Stimulated activated CD8-positive, alpha-beta memory T cell treated with anti-CD3 and anti-CD28 coated beads, Interleukin-15, amount 100 ng/mL, for 24 hours (primary cell): ENCODE results near the gene ZNF581.

Source experiments
- DNase-seq: peaks from one replicate; pipeline ENCODE4 v3.0.0-alpha.2; 2020; ENCODE audit warnings: low read depth

The ZNF581 gene, protein sequence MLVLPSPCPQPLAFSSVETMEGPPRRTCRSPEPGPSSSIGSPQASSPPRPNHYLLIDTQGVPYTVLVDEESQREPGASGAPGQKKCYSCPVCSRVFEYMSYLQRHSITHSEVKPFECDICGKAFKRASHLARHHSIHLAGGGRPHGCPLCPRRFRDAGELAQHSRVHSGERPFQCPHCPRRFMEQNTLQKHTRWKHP

DNA sequence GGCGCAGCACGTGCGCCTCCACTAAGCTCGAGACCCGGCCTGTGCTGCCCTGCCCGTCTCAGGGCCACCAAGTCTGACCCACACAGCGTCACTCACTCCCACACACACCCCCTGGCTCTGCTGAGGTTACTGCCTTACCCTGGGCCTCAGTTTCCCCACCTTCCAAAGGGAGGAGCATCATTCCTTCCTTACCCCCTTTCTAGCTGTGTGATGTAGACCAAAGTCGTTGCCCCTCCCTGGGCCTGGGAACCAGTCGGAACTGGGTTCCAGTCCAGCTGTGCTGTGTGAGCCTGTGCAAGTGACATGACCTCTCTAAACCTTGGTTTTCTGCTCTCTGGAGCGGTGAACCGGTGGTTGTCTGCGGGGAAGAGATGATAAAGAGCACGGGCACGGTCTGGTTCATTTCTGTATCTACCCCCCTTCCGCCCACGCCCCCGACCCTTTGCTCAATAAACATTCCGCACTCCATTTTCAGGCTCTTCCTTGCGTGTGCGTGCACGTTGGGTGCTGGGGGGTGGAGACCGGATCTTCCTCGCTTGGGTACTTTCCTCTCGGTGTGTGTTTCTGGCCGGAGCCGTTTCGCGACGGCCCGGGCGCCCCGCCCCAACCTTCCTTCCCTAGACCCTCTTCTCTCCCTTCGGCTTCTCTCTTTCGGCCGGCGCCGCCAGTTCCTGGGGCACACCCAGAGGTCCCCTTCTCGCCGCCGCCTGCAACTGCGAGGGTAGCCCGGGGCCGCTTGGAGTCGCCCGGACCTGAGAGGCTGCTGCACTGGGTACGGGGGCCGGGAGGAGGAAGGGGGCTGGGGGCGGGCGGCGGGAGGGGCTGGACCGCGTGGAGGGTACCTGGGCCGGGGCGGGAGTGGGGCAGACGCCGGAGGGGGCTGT, at the start of gene ZNF581:
TSS of gene ZNF581 (plus strand) at position 647 of the 884 bp plus-strand sequence. CDS start 923 bp downstream, outside the sequence.
- DNase-seq, result peak; percentile 70

DNA sequence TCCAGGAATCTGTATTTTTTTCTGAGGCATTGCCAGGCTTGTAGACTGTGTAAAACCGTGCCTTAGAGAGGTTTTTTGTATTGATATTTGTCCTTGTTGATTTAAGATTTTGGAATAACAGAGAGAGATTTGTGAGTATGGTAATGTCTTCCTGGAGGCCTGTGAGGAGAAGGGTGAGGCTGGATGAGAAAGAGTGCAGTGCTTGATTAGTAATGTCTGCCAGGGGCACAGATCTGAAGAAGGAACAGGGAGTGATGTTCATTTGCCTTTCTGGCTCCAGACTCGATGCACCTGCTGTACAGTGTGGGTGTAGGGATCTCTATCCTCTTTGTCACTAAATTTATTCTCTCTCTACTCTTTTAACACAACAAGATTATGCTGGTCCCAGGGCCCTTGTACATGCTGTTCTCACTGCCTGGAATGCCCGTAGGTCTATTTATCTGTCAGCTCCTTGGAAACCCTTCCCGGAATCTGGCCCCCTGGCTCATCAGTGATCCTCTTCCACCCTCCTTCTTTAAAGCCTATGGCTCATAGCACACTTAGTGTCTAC, 48.4 kb upstream of the ZNF581 start:
- no peak for DNase-seq

DNA sequence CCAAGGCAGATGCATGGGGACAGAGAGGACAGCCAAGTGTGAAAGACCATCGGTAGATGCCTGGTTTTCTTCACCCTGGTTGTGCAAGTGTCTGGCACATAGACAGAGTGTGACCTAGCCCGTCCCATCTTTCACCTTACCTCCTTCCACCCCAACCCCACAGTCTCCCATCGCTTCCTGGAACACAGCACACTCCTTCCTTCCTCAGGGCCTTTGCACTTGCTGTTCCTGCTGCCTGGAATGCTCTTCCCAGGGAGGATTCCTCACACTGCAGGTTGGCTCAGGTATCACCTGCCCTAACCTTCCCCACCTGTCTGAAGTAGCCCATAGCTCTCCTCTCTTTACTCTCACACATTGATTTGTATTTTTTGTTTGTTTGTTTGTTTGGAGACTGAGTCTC, 47.1 kb upstream of the ZNF581 start:
- DNase-seq, result no peak

DNA sequence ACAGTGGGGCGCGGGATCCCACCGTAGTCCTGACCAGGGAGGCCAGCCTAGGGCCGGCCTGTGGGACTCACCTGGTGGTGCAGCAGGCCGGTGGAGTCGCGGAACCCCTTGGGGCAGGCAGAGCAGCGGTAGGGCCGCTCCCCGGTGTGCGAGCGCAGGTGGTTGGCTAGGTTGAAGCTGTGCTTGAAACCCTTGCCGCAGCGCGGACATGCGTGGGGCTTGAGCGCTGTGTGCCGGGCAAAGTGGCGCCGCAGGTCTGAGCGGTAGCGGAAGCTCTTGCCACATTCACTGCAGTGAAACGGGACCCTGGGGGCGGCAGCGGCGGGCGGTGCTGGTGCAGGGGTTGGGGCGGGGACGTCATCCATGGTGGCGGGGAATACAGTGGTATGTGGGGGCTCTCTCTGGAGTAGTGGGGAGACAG, 45.9 kb upstream of the ZNF581 start:
- no peak for DNase-seq

DNA sequence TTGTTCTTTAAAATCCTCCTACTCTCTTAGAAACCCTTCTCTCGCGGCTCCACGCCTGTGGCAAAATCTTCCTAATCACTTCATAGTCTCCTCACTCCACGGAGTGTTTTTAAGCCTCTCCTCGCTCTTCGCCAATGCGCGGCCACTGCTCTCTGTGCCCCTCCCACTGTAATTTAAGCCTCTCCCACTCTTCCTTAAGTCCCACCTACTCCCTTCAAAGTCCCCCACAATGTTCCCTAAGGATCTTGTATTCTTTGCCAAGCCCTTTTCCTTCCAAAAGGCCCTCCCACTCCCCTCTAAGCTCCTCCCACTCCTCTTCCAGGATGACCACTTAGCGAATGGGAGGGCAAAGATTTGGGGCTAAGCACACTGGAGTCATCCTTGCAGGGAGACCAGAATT, 45.4 kb upstream of the ZNF581 start:
- no peak for DNase-seq

DNA sequence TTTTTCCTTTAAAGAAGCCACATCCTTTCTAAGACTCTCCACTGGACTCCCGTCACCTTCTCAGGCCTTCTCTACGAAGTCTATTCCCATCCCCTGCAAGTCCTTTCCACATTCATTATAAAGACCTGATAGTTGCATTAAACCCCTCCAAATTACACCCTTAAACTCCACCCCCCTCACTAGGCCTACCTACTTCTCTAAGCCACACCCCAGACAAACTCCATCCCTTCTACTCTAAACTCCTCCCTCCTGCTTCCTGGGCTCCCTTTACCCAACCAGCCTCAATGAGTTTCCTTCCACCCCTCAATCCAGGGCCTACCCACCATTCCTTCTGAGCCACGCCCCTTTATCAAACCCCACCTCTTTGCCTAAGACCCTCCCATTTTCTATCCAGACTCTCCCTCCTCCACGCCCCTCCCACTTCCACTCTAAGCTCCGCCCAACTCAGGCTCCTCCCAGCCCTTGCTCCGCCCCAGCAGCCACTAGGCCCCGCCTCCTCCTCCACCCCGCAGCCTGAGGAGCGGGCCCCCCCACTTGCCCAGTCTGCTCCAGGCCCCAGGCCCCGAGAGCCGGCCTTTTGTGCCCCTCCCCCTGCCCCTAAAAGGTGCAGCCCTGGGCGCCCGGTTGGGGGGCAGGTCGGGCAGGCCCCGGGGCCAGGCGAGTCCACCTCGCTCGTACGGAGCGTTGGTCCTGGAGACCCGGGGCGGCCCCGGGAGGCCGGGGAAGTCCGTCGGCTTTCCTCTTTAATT, 44.6 kb upstream of the ZNF581 start:
- peak; percentile 89 for DNase-seq

DNA sequence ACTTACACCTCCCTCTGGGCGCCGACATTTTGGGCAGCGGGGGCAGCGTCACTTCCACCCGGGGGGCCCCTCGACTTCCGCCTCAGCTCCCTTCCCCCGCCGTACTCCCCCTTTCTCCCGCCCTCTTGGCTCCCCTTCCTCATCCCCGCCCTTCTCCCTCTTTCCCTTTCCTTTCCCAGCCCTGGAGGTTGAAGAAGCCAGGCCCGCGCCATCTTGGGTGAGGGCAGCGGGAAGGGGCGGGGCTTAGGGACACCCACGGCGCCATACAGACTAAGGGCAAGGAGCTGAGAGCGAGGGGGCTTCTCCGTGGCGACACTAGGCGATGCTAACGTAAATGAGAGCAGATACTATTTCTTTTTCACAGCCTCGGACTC, 44.0 kb upstream of the ZNF581 start, which contains the start of gene FIZ1:
TSS of gene FIZ1 (minus strand) at position 50 of the 374 bp plus-strand sequence. CDS start 1,652 bp downstream, outside the sequence.
- DNase-seq, result peak; percentile 77

DNA sequence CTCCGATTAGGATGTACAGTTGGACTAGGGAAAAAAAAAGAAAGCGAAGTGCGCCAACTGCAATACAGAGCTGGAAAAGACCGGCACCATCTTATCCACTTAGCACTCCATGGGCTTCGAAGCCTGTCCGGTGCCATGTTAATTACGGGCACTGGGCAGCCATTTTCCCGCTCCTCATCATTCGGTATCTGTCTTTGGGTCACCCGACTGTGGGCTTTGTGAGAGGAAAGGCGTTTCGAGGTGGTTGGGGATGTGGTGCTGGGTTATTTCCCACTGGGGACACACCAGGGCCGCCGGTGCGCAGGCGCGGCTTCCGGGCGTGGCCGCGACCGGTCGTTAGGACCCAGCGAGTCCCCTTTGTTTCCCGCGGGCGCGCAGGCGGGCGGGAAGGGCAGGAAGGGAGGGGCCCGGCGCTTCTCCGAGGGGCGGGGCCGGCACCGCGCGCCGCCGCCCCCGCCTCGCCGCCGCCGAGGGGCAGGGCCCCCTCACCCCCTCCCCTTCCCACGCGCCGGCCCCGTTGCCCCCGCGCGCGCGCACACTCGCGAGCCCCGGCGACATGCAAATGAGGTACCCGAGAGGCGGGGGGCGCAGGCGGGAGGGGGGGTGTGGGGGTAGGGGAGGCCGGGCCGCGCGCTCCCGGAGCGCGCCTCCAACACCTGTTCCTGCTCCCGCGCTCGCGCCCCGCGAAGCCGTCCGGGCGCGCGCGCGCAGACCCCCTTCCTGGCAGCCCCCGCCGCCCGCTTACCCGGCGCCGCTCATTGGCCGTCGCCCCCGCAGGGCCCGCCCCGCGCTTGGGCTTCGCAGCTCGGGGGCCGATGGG, 43.4 kb upstream of the ZNF581 start, which contains the start of gene ZNF524:
TSS of gene ZNF524 (plus strand) at position 447 of the 820 bp plus-strand sequence. CDS start 1,825 bp downstream, outside the sequence.
- peak; percentile 57 for DNase-seq

DNA sequence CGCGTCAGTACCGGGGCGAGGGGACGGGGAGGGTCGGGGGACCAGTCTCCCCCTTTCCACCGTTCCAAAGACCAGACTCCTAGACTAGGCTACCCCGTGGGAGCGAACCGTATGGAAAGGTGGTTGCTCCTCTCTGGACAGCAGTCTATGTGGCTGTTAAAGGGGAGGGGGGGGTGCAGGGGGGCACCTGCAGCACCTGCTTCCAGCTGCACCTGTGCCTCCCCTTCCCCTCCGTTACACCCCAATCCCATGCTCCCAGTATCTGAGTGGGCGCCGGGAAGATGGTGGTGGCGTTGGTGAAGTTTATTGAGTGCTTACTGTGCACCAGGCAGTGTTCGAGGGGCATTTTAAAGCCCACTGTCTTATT, 42.8 kb upstream of the ZNF581 start:
- DNase-seq, result no peak

DNA sequence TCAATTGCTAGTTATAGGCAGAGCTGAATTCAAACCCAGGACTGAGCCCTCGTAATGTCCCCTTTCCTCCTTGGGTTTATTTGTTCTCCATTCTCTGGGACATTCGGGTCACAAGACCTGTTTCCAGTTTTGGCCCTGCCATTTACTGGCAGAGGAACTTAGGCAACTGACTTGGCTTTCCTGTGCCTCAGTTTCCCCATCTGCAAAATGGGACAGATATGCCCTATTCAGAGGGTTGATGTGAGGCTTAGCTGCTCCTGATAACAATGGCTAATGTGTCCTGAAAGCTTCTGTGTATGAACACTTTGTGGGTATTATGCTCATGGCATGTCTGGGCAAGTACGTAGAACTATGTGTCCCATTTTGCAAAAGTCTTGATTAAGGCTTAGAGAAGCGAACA, 42.4 kb upstream of the ZNF581 start:
- no peak for DNase-seq

DNA sequence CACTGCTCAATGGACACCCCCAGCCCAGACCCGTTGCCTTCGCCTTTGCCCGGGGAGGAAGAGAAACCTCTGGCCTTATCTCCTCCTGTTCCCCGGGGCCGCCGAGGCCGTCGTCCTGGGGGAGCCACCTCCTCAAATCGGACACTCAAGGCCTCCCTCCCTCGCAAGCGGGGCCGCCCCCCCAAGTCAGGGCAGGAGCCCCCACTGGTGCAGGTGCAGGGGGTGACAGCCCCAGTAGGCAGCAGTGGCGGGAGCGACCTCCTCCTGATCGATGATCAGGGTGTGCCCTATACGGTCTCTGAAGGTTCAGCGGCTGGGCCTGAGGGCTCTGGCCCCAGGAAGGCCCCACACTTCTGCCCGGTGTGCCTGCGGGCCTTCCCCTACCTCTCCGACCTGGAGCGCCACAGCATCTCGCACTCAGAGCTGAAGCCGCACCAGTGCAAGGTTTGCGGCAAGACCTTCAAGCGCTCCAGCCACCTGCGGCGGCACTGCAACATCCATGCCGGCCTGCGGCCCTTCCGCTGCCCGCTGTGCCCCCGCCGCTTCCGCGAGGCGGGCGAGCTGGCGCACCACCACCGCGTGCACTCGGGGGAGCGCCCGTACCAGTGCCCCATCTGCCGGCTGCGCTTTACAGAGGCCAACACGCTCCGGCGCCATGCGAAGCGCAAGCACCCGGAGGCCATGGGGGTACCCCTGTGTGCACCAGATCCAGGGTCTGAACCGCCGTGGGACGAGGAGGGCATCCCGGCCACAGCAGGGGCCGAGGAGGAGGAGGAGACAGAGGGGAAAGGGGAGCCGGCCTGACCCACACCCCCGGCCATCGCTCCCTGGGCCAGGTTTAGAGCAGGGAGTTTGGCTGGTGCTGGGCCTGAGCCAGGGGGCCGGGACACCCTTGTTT, 41.1 kb upstream of the ZNF581 start:
- DNase-seq, result no peak

DNA sequence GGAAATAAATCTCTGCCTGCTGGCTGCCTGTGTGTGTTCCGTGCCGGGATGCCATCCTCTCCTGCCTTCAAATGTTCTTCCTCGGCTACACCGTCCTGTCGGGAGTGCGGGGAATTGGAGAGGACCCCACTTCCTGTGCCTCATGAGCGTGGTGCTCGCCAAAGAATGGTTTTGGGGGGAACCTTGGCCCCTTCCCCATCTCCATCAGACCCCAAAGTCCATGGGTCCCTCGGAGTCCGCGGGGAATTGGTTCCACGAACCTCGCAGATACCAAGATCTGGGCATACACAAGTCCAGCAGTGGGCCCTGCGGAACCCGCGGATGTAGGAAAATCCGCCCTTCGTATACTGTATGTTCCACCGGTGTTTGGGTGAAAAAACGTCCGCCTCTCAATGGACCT, 40.3 kb upstream of the ZNF581 start:
- DNase-seq, result no peak

DNA sequence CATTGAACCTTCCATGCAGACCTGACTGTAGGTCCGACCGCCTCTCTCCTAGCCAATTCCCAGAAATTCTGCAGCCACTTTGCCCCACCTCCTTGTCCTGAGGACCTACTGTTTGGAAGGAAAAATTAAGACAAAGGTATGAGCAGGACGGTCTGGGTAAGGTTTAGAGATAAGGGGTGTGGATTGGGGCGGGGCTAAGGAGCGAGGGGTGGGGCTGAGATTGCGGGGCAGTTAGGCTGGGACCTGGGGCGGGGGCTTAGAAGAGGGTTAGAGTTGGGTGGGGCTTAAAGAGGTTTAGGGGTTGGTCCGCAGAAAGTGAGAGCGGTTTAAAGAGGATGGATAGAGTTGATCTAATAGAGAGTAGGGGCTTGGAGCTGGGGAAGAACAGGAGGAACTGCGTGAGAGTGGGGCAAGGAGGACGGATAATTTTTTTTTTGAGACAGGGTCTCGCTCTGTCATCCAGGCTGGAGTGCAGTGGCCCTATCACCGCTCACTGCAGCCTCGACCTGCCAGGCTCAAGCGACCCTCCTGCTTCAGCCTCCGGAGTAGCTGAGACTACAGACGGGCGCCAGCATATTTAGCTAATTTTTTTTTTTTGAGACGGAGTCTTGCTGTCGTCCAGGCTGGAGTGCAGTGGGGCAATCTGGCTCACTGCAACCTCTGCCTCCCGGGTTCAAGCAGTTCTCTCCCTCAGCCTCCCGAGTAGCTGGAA, 39.7 kb upstream of the ZNF581 start:
- no peak for DNase-seq

DNA sequence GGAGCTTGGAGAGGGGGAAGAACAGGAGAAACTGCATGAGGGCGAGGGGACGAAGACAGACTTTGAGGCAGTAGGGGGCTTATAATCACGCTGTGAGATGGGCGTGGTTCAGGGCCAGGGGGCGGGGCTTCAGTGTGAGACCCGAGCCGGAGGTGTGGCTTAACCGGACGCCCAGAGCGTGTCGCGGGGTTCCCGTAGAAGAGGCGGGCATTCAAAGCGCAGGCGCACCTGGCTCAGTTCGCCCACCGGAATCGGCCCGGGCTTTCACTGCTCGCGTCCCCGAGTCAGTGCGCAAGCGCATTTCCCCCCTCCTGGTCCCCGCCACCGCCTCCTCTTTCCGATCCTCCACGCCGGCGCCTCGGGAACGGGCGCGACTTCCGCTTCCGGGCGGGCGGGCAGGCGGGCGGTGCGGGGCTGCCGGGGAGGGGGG, 38.2 kb upstream of the ZNF581 start:
- peak; percentile 94 for DNase-seq

DNA sequence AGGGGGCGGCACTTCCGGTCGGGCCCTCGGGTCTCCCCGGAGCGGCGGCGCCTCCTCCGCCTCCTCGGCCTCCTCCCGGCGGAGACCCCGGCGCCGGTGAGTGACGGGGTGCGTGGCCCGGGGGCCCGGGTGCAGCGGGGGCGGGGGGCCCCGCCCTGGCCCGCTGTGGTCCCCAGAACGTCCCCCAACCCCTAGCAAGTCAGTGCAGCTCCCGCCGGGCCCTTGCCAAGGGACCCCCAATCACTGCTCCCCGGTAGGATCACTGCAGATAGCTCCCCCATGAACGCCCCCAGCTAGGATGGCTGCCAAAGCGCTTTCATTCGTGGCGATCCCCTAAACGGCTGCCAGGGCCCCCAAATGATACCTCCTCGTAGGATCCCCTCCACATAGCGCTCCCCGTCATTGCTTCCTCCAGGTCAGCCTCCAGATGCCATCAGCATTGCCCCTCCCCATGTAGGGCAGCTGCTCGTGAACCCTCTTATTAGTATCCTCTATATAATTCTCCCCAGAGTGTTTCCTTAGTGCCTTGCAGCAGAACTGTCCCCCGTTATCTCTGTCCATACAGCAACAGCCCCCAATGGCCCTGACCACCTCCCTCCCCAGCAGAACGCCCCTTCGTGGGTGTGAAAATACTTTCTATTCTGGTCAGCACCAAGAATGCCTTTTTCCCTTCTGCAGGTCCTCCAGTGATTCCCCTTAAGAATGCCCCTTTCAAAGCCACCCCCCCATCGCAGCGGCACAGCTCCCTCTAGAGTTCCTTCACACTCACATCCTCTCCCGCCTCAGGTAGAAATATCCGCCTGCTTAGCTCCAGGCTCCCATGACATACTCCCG, 37.6 kb upstream of the ZNF581 start, which contains the start of gene ZNF865:
TSS of gene ZNF865 (plus strand) at position 11 of the 834 bp plus-strand sequence. CDS start 7,972 bp downstream, outside the sequence.
- DNase-seq, result peak; percentile 35

DNA sequence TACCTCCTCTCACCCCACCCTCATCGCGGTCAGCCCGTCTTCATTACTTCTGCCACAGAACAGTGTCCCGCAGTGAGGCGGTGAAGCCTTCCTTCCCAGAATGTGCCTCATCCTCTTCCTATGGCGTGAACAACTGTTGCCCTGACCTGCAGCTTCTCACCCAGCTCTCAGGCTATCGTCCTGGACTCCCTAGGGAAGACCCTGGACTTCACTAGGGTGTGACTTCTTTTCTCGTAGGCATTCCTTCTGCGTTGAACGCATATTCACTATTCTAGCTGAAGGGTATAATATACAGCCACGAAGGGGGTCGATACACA, 37.0 kb upstream of the ZNF581 start:
- DNase-seq, result no peak

DNA sequence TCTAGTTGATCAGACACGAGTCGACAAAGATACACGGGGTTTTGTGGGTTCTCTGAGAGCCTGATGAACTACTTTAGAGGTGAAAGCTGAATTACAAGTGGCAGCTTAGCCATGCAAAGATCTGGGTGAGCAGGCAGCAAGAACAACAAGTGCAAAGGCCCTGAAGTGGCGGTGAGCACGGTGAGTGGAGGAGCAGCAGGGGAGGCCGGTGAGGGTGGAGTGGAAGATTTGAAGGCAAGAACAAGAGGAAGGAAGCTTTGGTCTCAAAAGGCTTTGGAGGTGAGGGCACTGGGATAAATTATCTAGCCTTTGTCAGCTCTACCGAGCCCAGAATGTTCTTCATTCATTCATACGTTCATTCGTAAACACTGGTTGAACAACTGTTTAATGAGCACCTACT, 36.6 kb upstream of the ZNF581 start:
- no peak for DNase-seq

DNA sequence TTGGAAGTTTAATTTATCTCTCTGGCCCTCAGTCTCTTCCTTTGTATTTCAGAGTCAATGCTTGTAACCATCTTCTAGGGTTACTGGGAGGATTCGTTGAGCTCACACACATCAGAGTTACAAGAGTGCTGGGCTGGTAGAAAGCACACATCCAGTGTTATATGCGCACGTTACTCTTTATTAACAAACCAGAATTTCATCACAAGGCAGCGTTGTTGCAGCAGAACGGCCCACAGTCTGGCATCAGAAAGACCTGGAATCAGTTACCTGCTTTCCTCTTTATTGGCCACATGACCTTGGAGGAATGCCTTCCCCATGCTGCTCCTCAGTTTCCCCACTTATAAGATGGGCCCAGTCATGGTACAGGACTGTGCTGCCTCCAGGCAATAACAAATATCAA, 34.1 kb upstream of the ZNF581 start:
- no peak for DNase-seq
